ENCODE data around the gene SRC.

The SRC gene

GRCh38 chr20:37315452-37316110 lies 30.4 kb upstream of the SRC start:
- no peak for DNase-seq

- peak; percentile 44 to 48 for DNase-seq
Observed at GRCh38 chr20:37316116-37316774, 29.7 kb upstream of the SRC start.

GRCh38 chr20:37316775-37317170 lies 29.2 kb upstream of the SRC start:
- DNase-seq = no peak

- no peak for DNase-seq
Observed at GRCh38 chr20:37317316-37317715, 28.6 kb upstream of the SRC start.

- DNase-seq = no peak
Observed at GRCh38 chr20:37317994-37318640, 27.8 kb upstream of the SRC start.

- no peak for DNase-seq
Observed at GRCh38 chr20:37319151-37319671, 26.7 kb upstream of the SRC start.

- DNase-seq = no peak
Observed at GRCh38 chr20:37323985-37324384, 22.0 kb upstream of the SRC start.

- DNase-seq = no peak
Observed at GRCh38 chr20:37325206-37325605, 20.7 kb upstream of the SRC start.

- DNase-seq = no peak
Observed at GRCh38 chr20:37326666-37327065, 19.3 kb upstream of the SRC start.

GRCh38 chr20:37327748-37328147 lies 18.2 kb upstream of the SRC start:
- DNase-seq = no peak

- no peak for DNase-seq
Observed at GRCh38 chr20:37328149-37328945, 17.6 kb upstream of the SRC start.

- DNase-seq = no peak
Observed at GRCh38 chr20:37329481-37330165, 16.3 kb upstream of the SRC start.

- DNase-seq = no peak
Observed at GRCh38 chr20:37330316-37330715, 15.6 kb upstream of the SRC start.

GRCh38 chr20:37331060-37331857 lies 14.7 kb upstream of the SRC start:
- no peak for DNase-seq

- DNase-seq = no peak
Observed at GRCh38 chr20:37333130-37333847, 12.7 kb upstream of the SRC start.

- no peak for DNase-seq
Observed at GRCh38 chr20:37333848-37334318, 12.1 kb upstream of the SRC start.

GRCh38 chr20:37334450-37334849 lies 11.5 kb upstream of the SRC start:
- no peak for DNase-seq

- DNase-seq = no peak
Observed at GRCh38 chr20:37335642-37336368, 10.1 kb upstream of the SRC start.

- DNase-seq = no peak
Observed at GRCh38 chr20:37336369-37337207, 9.4 kb upstream of the SRC start.

All from NCI-H2081 (cell line).